ENCODE results near the gene PELI1.

Gene PELI1

DNA sequence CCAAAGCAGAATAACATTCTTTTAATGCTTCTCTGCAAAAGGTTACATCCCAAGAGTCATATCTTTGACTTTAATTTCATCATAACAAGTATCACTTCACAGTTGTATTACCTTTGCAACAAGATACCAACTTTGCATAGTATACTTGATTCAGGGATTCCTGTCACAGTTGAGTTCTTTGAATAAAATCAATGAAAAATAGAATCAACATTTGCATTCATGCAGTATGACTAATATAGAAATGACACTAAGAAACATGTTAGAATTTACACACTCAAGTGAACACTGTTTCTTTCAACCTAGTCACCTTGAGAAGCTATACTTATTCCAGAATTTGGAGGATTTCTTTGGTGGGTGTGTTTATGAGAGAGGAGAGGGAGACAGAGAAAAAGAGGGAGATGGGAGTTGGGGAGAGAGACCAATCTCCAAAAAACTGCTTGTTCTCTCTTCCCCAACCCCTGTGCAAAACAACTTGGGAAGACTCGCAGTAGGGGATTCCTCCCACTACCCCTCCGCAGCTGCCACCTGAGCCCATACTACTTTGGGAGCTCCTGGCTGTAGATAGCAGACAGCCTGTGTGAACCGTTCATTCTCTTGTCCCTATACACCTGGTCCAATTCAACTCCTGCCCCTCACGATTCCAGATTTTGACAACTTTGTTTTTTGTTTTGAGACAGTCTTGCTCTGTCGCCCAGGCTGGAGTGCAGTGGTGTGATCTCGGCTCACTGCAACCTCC, 57.7 kb downstream of the PELI1 start:
- no peak for TF ChIP-seq ZNF785 (tag by site-specific recombination; IDR thresholded peaks at IDR 0.05)
- TF ChIP-seq KLF1 (tag by site-specific recombination; IDR thresholded peaks at IDR 0.05): no peak
- no peak for TF ChIP-seq ZNF146 (tag by site-specific recombination; IDR thresholded peaks at IDR 0.05)
- no peak for TF ChIP-seq ZNF169 (tag by site-specific recombination; IDR thresholded peaks at IDR 0.05)
- TF ChIP-seq, protein P1, sequence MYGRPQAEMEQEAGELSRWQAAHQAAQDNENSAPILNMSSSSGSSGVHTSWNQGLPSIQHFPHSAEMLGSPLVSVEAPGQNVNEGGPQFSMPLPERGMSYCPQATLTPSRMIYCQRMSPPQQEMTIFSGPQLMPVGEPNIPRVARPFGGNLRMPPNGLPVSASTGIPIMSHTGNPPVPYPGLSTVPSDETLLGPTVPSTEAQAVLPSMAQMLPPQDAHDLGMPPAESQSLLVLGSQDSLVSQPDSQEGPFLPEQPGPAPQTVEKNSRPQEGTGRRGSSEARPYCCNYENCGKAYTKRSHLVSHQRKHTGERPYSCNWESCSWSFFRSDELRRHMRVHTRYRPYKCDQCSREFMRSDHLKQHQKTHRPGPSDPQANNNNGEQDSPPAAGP (tag by site-specific recombination; IDR thresholded peaks at IDR 0.05): no peak
- TF ChIP-seq, protein P2, sequence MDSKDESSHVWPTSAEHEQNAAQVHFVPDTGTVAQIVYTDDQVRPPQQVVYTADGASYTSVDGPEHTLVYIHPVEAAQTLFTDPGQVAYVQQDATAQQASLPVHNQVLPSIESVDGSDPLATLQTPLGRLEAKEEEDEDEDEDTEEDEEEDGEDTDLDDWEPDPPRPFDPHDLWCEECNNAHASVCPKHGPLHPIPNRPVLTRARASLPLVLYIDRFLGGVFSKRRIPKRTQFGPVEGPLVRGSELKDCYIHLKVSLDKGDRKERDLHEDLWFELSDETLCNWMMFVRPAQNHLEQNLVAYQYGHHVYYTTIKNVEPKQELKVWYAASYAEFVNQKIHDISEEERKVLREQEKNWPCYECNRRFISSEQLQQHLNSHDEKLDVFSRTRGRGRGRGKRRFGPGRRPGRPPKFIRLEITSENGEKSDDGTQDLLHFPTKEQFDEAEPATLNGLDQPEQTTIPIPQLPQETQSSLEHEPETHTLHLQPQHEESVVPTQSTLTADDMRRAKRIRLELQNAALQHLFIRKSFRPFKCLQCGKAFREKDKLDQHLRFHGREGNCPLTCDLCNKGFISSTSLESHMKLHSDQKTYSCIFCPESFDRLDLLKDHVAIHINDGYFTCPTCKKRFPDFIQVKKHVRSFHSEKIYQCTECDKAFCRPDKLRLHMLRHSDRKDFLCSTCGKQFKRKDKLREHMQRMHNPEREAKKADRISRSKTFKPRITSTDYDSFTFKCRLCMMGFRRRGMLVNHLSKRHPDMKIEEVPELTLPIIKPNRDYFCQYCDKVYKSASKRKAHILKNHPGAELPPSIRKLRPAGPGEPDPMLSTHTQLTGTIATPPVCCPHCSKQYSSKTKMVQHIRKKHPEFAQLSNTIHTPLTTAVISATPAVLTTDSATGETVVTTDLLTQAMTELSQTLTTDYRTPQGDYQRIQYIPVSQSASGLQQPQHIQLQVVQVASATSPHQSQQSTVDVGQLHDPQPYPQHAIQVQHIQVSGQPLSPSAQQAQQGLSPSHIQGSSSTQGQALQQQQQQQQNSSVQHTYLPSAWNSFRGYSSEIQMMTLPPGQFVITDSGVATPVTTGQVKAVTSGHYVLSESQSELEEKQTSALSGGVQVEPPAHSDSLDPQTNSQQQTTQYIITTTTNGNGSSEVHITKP (tag by site-specific recombination; IDR thresholded peaks at IDR 0.05): no peak
- no peak for TF ChIP-seq ZBTB1 (tag by site-specific recombination; IDR thresholded peaks at IDR 0.05)
- TF ChIP-seq ZBTB10 (tag by site-specific recombination; IDR thresholded peaks at IDR 0.05): no peak
- TF ChIP-seq OVOL3 (tag by site-specific recombination; IDR thresholded peaks at IDR 0.05): no peak
- TF ChIP-seq ZNF529 (tag by site-specific recombination; IDR thresholded peaks at IDR 0.05; ENCODE audit: insufficient replicate concordance): no peak
- no peaks in the 10 kb centered on the region for H3K9me3 ChIP-seq (ENCODE audit: control insufficient read depth, insufficient read depth, low read depth, low read length)
- ChIA-PET CTCF (no interaction called here), POLR2A (no interaction called here)
- H3K4me3 ChIP-seq (ENCODE audit: low read depth, low read length): no peak overlapping the region
- no peaks in the 10 kb centered on the region for H3K4me1 ChIP-seq (ENCODE audit: control insufficient read depth, insufficient read depth, low read length)
- H3K27ac ChIP-seq (ENCODE audit: extremely low read depth, low read depth, low read length): no peak overlapping the region
- H3K36me3 ChIP-seq (ENCODE audit: control insufficient read depth in 2 of 2, insufficient read depth in 1 of 2, low read length in 2 of 2): no peaks in the 10 kb centered on the region; a peak in 1 of 3 replicates

DNA sequence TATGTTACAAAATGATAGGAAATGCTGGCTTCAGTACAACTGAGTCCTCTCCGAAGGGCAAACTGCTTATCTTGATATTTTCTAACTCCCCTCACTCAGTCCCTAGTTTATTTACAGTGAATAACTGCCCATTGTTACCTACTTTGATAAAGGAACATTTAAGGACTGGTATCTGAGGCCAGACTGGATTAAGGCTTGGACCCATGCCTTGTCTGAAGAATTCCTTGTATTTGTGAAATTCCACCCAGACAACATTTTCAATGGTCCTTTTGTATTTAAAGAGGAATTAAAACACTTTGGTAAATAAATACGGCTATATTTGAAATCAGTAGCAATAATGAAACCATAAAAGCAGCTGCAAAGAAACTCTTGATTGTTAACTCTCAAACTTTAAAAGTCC, 58.3 kb downstream of the PELI1 start:
- ChIA-PET CTCF (no interaction called here), POLR2A (no interaction called here)
- Histone ChIP-seq H3K36me3 (ENCODE audit: control insufficient read depth in 2 of 2, insufficient read depth in 1 of 2, low read length in 2 of 2) (no peaks in the 10 kb centered on the region; a peak in 1 of 3 replicates), H3K9me3 (ENCODE audit: control insufficient read depth, insufficient read depth, low read depth, low read length) (no peaks in the 10 kb centered on the region), H3K4me1 (ENCODE audit: control insufficient read depth, insufficient read depth, low read length) (no peaks in the 10 kb centered on the region), H3K27ac (ENCODE audit: extremely low read depth, low read depth, low read length) (no peak overlapping the region), H3K4me3 (ENCODE audit: low read depth, low read length) (no peak overlapping the region)
- TF ChIP-seq ZSCAN5A (tag by site-specific recombination; IDR thresholded peaks at IDR 0.05) (no peak), EGR2 (tag by site-specific recombination; IDR thresholded peaks at IDR 0.05; ENCODE audit: low read depth) (no peak), ZNF391 (tag by site-specific recombination; IDR thresholded peaks at IDR 0.05; ENCODE audit: borderline replicate concordance, low read depth) (no peak), ZSCAN16 (tag by site-specific recombination; IDR thresholded peaks at IDR 0.05) (no peak), ZNF623 (tag by site-specific recombination; IDR thresholded peaks at IDR 0.05) (no peak), ZNF843 (tag by site-specific recombination; IDR thresholded peaks at IDR 0.05) (no peak), KLF1 (tag by site-specific recombination; IDR thresholded peaks at IDR 0.05) (no peak), ZNF354C (tag by site-specific recombination; IDR thresholded peaks at IDR 0.05; ENCODE audit: borderline replicate concordance, low read depth) (no peak)
